Activated B cell treated with CpG ODN at 0.5 μM for 24 hours (primary cell): ENCODE data around the gene PDZRN3. TPM values are rescaled to one million over a fixed set of nuclear protein-coding genes. Genes with fewer than 3 reads are reported as not detected.

ENCODE experiments used
- ATAC-seq: fragments of 200-7000 bp; cut with Tn5 transposase; one replicate; pipeline ENCODE4 v1.10.0; 2021; ENCODE audit warnings: low read depth, mild to moderate bottlenecking, moderate library complexity
- CTCF ChIA-PET: fragments of 350-600 bp; sonication (Branson Sonifier 250); formaldehyde crosslinking; loops from one replicate; lab custom pipeline; 2021; ENCODE audit warnings: antibody characterized with exemption; lab: Charles Lee
- POLR2A ChIA-PET: fragments of 350-600 bp; sonication (Branson Sonifier 250); formaldehyde crosslinking; loops from one replicate; lab custom pipeline; 2021; ENCODE audit warnings: antibody characterized with exemption; lab: Charles Lee
- DNase-seq: peaks from one replicate; pipeline ENCODE4 v3.0.0; 2022
- H3K27ac Mint-ChIP-seq: one replicate; pipeline ENCODE4 v1.8.0; 2020; ENCODE audit warnings: mixed read lengths
- H3K27me3 Mint-ChIP-seq: one replicate; pipeline ENCODE4 v1.8.0; 2021; ENCODE audit warnings: mixed read lengths
- H3K36me3 Mint-ChIP-seq: one replicate; pipeline ENCODE4 v1.8.0; 2021; ENCODE audit warnings: low read depth, mixed read lengths
- H3K4me1 Mint-ChIP-seq: one replicate; pipeline ENCODE4 v1.8.0; 2021; ENCODE audit warnings: mixed read lengths
- H3K4me3 Mint-ChIP-seq: one replicate; pipeline ENCODE4 v1.8.0; 2020; ENCODE audit warnings: mild to moderate bottlenecking, mixed read lengths
- H3K9me3 Mint-ChIP-seq: one replicate; pipeline ENCODE4 v1.8.0; 2020; ENCODE audit warnings: mixed read lengths
- CTCF ChIP-seq: fragments of 200-600 bp; IDR thresholded peaks from one replicate; pipeline ENCODE4 v1.8.0; 2022; ENCODE audit warnings: antibody characterized with exemption, mild to moderate bottlenecking
- intact Hi-C: fragments of 100-400 bp; cut with micrococcal nuclease; formaldehyde crosslinking; loops from one replicate; pipeline ENCODE4 v1.15.1; 2024
- total RNA-seq: library from RNA; stranded (reverse); gene quantifications from 2 replicates; pipeline ENCODE4 v1.2.3, GENCODE V29; 2022

PDZRN3 gene
- total RNA-seq, 1 donor from 2014 or later, result not detected

DNA sequence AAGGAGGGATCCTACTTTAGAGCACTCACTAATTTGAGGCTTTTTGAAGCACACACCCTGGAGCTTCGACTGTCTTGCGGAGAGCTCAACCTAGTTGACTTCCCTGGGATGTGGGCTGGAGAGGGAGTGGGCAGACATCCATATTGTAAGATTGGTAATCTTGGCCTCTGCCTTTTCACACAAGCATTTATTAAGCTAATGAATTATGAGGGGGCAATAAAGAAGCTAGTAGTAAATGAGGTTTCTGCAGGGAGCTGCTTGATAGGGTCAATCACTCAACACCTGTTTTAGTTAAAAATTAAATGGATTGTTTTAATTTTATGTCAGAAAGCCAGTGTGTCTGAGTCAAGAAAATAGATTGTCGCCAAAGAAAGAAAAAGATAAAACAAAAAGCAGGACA is 76.3 kb downstream of the PDZRN3 start:
- DNase-seq (no peak), ATAC-seq (no peak)
- POLR2A ChIA-PET, result no interaction called here
- TF ChIP-seq CTCF, result no peak
- Mint-ChIP-seq H3K36me3 (no peaks in the 10 kb centered on the region), H3K27ac (no peak overlapping the region), H3K27me3 (no peaks in the 10 kb centered on the region), H3K4me1 (no peaks in the 10 kb centered on the region), H3K9me3 (no peaks in the 10 kb centered on the region), H3K4me3 (no peak overlapping the region)
- CTCF ChIA-PET, result no interaction called here
- intact Hi-C loops, result no loop called here

DNA sequence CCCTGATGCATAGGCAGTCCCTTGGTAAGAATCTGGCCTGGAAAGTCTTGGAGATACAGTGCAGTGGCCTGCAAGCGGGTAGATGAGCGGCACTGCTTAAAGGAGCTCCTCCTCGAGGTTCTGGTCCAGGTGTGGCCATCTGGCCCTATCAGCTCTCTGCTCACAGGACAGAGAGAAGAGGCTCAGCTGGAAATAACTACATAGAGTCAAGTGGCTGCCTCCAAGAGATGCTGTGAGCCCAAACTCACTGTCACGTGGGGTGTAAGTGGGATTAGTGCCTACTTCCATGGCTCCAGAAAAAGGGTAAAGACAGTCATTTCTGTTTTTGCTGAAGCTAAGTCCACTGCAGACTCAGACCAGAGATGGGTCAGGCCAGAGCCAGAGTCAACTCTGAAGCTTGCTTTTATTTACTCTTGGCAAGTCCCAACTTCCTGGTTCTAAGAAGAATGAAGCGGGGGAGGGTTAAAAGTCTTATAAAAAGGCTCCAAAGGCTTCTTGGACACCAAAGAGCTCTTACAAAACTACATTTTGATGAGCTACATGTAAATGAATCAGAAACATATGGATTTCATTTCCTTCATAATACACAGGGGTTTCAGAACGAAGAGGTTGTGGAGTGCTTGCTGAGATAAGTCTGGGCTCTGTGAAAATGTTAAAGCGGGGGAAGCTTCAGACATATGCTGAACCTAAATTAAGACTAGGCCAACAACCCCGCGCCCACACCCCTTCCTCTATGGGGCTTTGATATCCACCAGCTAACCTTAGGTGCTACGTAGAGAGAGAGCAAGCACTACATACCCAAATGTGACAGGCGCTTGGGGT is 77.1 kb downstream of the PDZRN3 start:
- Mint-ChIP-seq H3K9me3 (no peaks in the 10 kb centered on the region), H3K27ac (no peak overlapping the region), H3K36me3 (no peaks in the 10 kb centered on the region), H3K4me3 (no peak overlapping the region), H3K4me1 (no peaks in the 10 kb centered on the region), H3K27me3 (no peaks in the 10 kb centered on the region)
- DNase-seq (no peak), ATAC-seq (no peak)
- POLR2A ChIA-PET, result no interaction called here
- intact Hi-C loops, result no loop called here
- CTCF ChIA-PET, result no interaction called here
- TF ChIP-seq CTCF, result no peak

DNA sequence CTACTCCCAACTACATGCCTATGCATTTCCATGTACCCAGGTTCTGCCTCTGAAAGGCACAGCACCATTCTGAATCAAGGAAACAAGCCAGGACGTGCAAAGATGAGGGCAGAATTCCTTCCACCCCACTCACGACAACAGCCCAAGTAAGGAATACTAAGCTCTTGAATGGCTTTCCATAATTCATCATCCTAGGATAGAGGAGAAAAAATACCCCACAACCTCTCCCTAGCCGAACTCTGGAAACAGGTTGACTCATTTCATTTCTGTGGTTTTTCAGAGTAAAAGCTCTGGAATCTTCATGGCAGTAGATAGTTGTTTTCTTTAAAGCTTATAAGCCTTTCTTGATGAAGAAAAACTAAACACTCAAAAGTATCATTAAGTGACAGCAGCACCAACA is 77.8 kb downstream of the PDZRN3 start:
- no peak for TF ChIP-seq CTCF
- no peak overlapping the region for H3K4me3 Mint-ChIP-seq
- ChIA-PET POLR2A (no interaction called here), CTCF (no interaction called here)
- no peaks in the 10 kb centered on the region for H3K36me3 Mint-ChIP-seq
- no peak overlapping the region for H3K27ac Mint-ChIP-seq
- no peaks in the 10 kb centered on the region for H3K9me3 Mint-ChIP-seq
- DNase-seq (no peak), ATAC-seq (no peak)
- H3K4me1 Mint-ChIP-seq, result no peaks in the 10 kb centered on the region
- no peaks in the 10 kb centered on the region for H3K27me3 Mint-ChIP-seq
- intact Hi-C loops, result no loop called here

DNA sequence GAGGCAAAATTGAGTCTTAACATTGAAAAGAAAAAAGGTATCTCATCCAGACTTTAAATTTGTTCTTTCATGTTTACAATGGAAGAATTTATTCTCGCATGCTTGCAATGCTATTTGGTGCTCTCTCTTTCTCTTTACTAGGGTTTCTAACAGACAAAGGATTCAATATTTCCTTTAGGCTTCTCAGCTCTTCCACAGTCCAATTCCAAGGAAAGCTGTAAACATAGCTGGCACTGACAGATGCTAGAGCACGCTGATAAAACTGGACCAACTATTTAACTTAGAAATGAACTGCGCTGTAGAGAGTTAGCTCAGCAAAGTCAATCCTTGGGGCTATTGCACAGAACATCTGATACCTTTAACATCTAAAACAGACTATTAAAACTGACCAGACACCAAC is 81.3 kb downstream of the PDZRN3 start:
- Mint-ChIP-seq H3K9me3 (no peaks in the 10 kb centered on the region), H3K36me3 (no peaks in the 10 kb centered on the region), H3K27me3 (no peaks in the 10 kb centered on the region), H3K4me3 (no peak overlapping the region), H3K4me1 (no peaks in the 10 kb centered on the region), H3K27ac (no peak overlapping the region)
- TF ChIP-seq CTCF, result no peak
- intact Hi-C loops, result no loop called here
- DNase-seq (no peak), ATAC-seq (no peak)
- POLR2A ChIA-PET, result no interaction called here
- CTCF ChIA-PET, result no interaction called here

GRCh38 chr3:73542136-73542535 is 82.6 kb downstream of the PDZRN3 start:
- ATAC-seq, result no peak
- no peak overlapping the region for H3K4me3 Mint-ChIP-seq
- no peaks in the 10 kb centered on the region for H3K36me3 Mint-ChIP-seq
- H3K27me3 Mint-ChIP-seq, result no peaks in the 10 kb centered on the region
- no peak for TF ChIP-seq CTCF
- H3K4me1 Mint-ChIP-seq, result no peaks in the 10 kb centered on the region
- ChIA-PET POLR2A (no interaction called here), CTCF (no interaction called here)
- no peak overlapping the region for H3K27ac Mint-ChIP-seq
- intact Hi-C loops, result no loop called here
- H3K9me3 Mint-ChIP-seq, result no peaks in the 10 kb centered on the region
- DNase-seq, result no peak
